Measurements from ENCODE around the gene NEURL3.

GRCh38 chr2:96549967-96550786 is 45.0 kb upstream of the NEURL3 start:
- TF ChIP-seq CTCF (IDR thresholded peaks at IDR 0.05 in 4 of 5, conservative IDR thresholded peaks at IDR 0.05 in 1 of 5) (peak; percentile 55 to 80 (median 67)), POLR2A (IDR thresholded peaks at IDR 0.05) (no peak)

All from gastrocnemius medialis (tissue), 4 donors.